Activated CD4-positive, alpha-beta T cell treated with anti-CD3 and anti-CD28 coated beads, Interleukin-2, amount 10 ng/mL, durations not matched to agents 7 days and 5 days (primary cell): ENCODE measurements around the gene PIR. TPM values are rescaled to one million over a fixed set of nuclear protein-coding genes. Genes with fewer than 3 reads are reported as not detected.

Experiments used
- CTCF ChIA-PET: fragments of 350-600 bp; sonication (Branson Sonifier 250); formaldehyde crosslinking; loops from one replicate; lab custom pipeline; 2021; ENCODE audit warnings: antibody characterized with exemption; lab: Charles Lee
- POLR2A ChIA-PET: fragments of 350-600 bp; sonication (Branson Sonifier 250); formaldehyde crosslinking; loops from one replicate; lab custom pipeline; 2021; ENCODE audit warnings: antibody characterized with exemption; lab: Charles Lee
- DNase-seq: peaks from one replicate; pipeline ENCODE4 v3.0.0-alpha.2; 2020
- H3K27ac Mint-ChIP-seq: one replicate; pipeline ENCODE4 v1.8.0; 2021; ENCODE audit warnings: mild to moderate bottlenecking, moderate library complexity, mixed read lengths
- H3K27me3 Mint-ChIP-seq: one replicate; pipeline ENCODE4 v1.8.0; 2021; ENCODE audit warnings: mixed read lengths
- H3K36me3 Mint-ChIP-seq: one replicate; pipeline ENCODE4 v1.8.0; 2021; ENCODE audit warnings: low read depth, mixed read lengths
- H3K4me1 Mint-ChIP-seq: one replicate; pipeline ENCODE4 v1.8.0; 2021; ENCODE audit warnings: mixed read lengths
- H3K4me3 Mint-ChIP-seq: one replicate; pipeline ENCODE4 v1.8.0; 2021; ENCODE audit warnings: mild to moderate bottlenecking, moderate library complexity, mixed read lengths
- H3K9me3 Mint-ChIP-seq: one replicate; pipeline ENCODE4 v1.8.0; 2021; ENCODE audit warnings: mixed read lengths
- total RNA-seq, 2 experiments: library from RNA; stranded (reverse); gene quantifications; one replicate each; pipeline ENCODE4 v1.2.3, GENCODE V29; 2021

Gene PIR
- total RNA-seq = 1 to 10 TPM; 1.3 to 1.7 TPM

- ChIA-PET CTCF (no interaction called here), POLR2A (interaction anchor here (0.6 kb wide), 1 partner anchor 808 kb away, joined by 3 read pairs; no protein-coding TSS in a partner anchor)
- peak within 1 kb of the TSS; percentile 76 for H3K4me3 Mint-ChIP-seq
- peak within 1 kb of the TSS; percentile 83 for H3K27ac Mint-ChIP-seq
- DNase-seq = peak; percentile 34
- H3K9me3 Mint-ChIP-seq = no peaks in the 10 kb centered on the region
- peaks cover 2% of the 10 kb centered on the region for H3K27me3 Mint-ChIP-seq
- peaks cover 14% of the 10 kb centered on the region for H3K4me1 Mint-ChIP-seq
- H3K36me3 Mint-ChIP-seq = no peaks in the 10 kb centered on the region
These were observed at the start of gene PIR for GRCh38 chrX:15493118-15493962. Gene PIR, minus strand, starts transcription at chrX:15493333. Its CDS starts 2,076 bp downstream, at chrX:15491257.

- peaks cover 5% of the 10 kb centered on the region for H3K27me3 Mint-ChIP-seq
- no peaks in the 10 kb centered on the region for H3K9me3 Mint-ChIP-seq
- H3K4me3 Mint-ChIP-seq = no peak overlapping the region
- ChIA-PET POLR2A (no interaction called here), CTCF (no interaction called here)
- DNase-seq = no peak
- no peaks in the 10 kb centered on the region for H3K4me1 Mint-ChIP-seq
- no peaks in the 10 kb centered on the region for H3K36me3 Mint-ChIP-seq
- no peak overlapping the region for H3K27ac Mint-ChIP-seq
These were observed 37.2 kb upstream of the PIR start for GRCh38 chrX:15530318-15530717.

GRCh38 chrX:15529165-15529564 is 36.0 kb upstream of the PIR start:
- ChIA-PET POLR2A (no interaction called here), CTCF (no interaction called here)
- Mint-ChIP-seq H3K27ac (no peak overlapping the region), H3K4me3 (no peak overlapping the region), H3K36me3 (no peaks in the 10 kb centered on the region), H3K27me3 (peaks cover 5% of the 10 kb centered on the region), H3K4me1 (no peaks in the 10 kb centered on the region), H3K9me3 (no peaks in the 10 kb centered on the region)
- DNase-seq = no peak

- no peak for DNase-seq
- Mint-ChIP-seq H3K4me3 (no peak overlapping the region), H3K27me3 (peaks cover 4% of the 10 kb centered on the region), H3K36me3 (no peaks in the 10 kb centered on the region), H3K4me1 (no peaks in the 10 kb centered on the region), H3K9me3 (no peaks in the 10 kb centered on the region), H3K27ac (no peak overlapping the region)
- POLR2A ChIA-PET = no interaction called here
- CTCF ChIA-PET = no interaction called here
These were observed 32.7 kb upstream of the PIR start for GRCh38 chrX:15525664-15526416.

GRCh38 chrX:15524417-15524816 is 31.3 kb upstream of the PIR start:
- Mint-ChIP-seq H3K4me1 (no peaks in the 10 kb centered on the region), H3K9me3 (no peaks in the 10 kb centered on the region)
- POLR2A ChIA-PET = no interaction called here

GRCh38 chrX:15523088-15523487 is 30.0 kb upstream of the PIR start:
- Mint-ChIP-seq H3K4me3 (no peak overlapping the region), H3K27me3 (peaks cover 4% of the 10 kb centered on the region), H3K9me3 (no peaks in the 10 kb centered on the region), H3K27ac (no peak overlapping the region), H3K36me3 (no peaks in the 10 kb centered on the region), H3K4me1 (no peaks in the 10 kb centered on the region)
- CTCF ChIA-PET = no interaction called here
- POLR2A ChIA-PET = no interaction called here
- no peak for DNase-seq

More at GRCh38 chrX:15524417-15524816, 31.3 kb upstream of the PIR start:
- DNase-seq = no peak
- no peak overlapping the region for H3K27ac Mint-ChIP-seq
- CTCF ChIA-PET = no interaction called here
- no peaks in the 10 kb centered on the region for H3K36me3 Mint-ChIP-seq
- H3K27me3 Mint-ChIP-seq = peaks cover 4% of the 10 kb centered on the region
- no peak overlapping the region for H3K4me3 Mint-ChIP-seq

- H3K4me3 Mint-ChIP-seq = no peak overlapping the region
- no peaks in the 10 kb centered on the region for H3K9me3 Mint-ChIP-seq
- no peak overlapping the region for H3K27ac Mint-ChIP-seq
- POLR2A ChIA-PET = no interaction called here
- H3K4me1 Mint-ChIP-seq = no peaks in the 10 kb centered on the region
- H3K27me3 Mint-ChIP-seq = peaks cover 4% of the 10 kb centered on the region
- DNase-seq = no peak
- CTCF ChIA-PET = no interaction called here
- no peaks in the 10 kb centered on the region for H3K36me3 Mint-ChIP-seq
These were observed 29.3 kb upstream of the PIR start for GRCh38 chrX:15522464-15522863.

GRCh38 chrX:15515931-15516330 is 22.8 kb upstream of the PIR start:
- Mint-ChIP-seq H3K27me3 (no peaks in the 10 kb centered on the region), H3K9me3 (no peaks in the 10 kb centered on the region), H3K4me3 (no peak overlapping the region), H3K36me3 (no peaks in the 10 kb centered on the region), H3K4me1 (no peaks in the 10 kb centered on the region), H3K27ac (no peak overlapping the region)
- ChIA-PET POLR2A (no interaction called here), CTCF (no interaction called here)
- no peak for DNase-seq

- DNase-seq = no peak
- no peaks in the 10 kb centered on the region for H3K9me3 Mint-ChIP-seq
- ChIA-PET CTCF (no interaction called here), POLR2A (no interaction called here)
- H3K36me3 Mint-ChIP-seq = no peaks in the 10 kb centered on the region
- H3K27me3 Mint-ChIP-seq = peaks cover 4% of the 10 kb centered on the region
- no peak overlapping the region for H3K27ac Mint-ChIP-seq
- H3K4me1 Mint-ChIP-seq = no peaks in the 10 kb centered on the region
- H3K4me3 Mint-ChIP-seq = no peak overlapping the region
These were observed 21.1 kb upstream of the PIR start for GRCh38 chrX:15514279-15514678.

- CTCF ChIA-PET = interaction anchor here (0.5 kb wide), 1 partner anchor 201 kb away, joined by 5 read pairs; no protein-coding TSS in a partner anchor
- POLR2A ChIA-PET = no interaction called here
- no peak for DNase-seq
- Mint-ChIP-seq H3K4me3 (no peak overlapping the region), H3K4me1 (no peaks in the 10 kb centered on the region), H3K27me3 (peaks cover 4% of the 10 kb centered on the region), H3K27ac (no peak overlapping the region), H3K9me3 (no peaks in the 10 kb centered on the region), H3K36me3 (no peaks in the 10 kb centered on the region)
These were observed 19.4 kb upstream of the PIR start for GRCh38 chrX:15512401-15512965.

- H3K27me3 Mint-ChIP-seq = peaks cover 5% of the 10 kb centered on the region
- no peak overlapping the region for H3K4me3 Mint-ChIP-seq
- no peak overlapping the region for H3K27ac Mint-ChIP-seq
- no peaks in the 10 kb centered on the region for H3K9me3 Mint-ChIP-seq
- ChIA-PET CTCF (no interaction called here), POLR2A (interaction anchor here (0.6 kb wide), 1 partner anchor 56 kb away, joined by 3 read pairs; no protein-coding TSS in a partner anchor)
- no peaks in the 10 kb centered on the region for H3K36me3 Mint-ChIP-seq
- DNase-seq = no peak
- H3K4me1 Mint-ChIP-seq = no peaks in the 10 kb centered on the region
These were observed 18.4 kb upstream of the PIR start for GRCh38 chrX:15511563-15511962.

GRCh38 chrX:15509845-15510244 is 16.7 kb upstream of the PIR start:
- Mint-ChIP-seq H3K27ac (no peak overlapping the region), H3K4me3 (no peak overlapping the region), H3K9me3 (no peaks in the 10 kb centered on the region), H3K36me3 (no peaks in the 10 kb centered on the region), H3K27me3 (peaks cover 8% of the 10 kb centered on the region), H3K4me1 (no peaks in the 10 kb centered on the region)
- ChIA-PET CTCF (no interaction called here), POLR2A (no interaction called here)
- no peak for DNase-seq

GRCh38 chrX:15507005-15507404 is 13.9 kb upstream of the PIR start:
- POLR2A ChIA-PET = no interaction called here
- peaks cover 12% of the 10 kb centered on the region for H3K27me3 Mint-ChIP-seq
- no peak overlapping the region for H3K4me3 Mint-ChIP-seq

More at GRCh38 chrX:15507005-15507404, 13.9 kb upstream of the PIR start:
- H3K4me1 Mint-ChIP-seq = no peaks in the 10 kb centered on the region
- no peak for DNase-seq
- H3K27ac Mint-ChIP-seq = no peak overlapping the region
- no peaks in the 10 kb centered on the region for H3K36me3 Mint-ChIP-seq
- no peaks in the 10 kb centered on the region for H3K9me3 Mint-ChIP-seq
- CTCF ChIA-PET = no interaction called here
